Neuronal stem cell (in vitro differentiated cells): ENCODE results near the gene CD164.
"Not testable (repeated sequence)": the region's sequence is repeated elsewhere in the genome, so short reads cannot be mapped to it uniquely, and the experiment has no call there.

ENCODE experiments used
- DNase-seq: peaks from one replicate; pipeline ENCODE4 v3.0.0-alpha.2; 2013; ENCODE audit warnings: low spot score
- H2AFZ ChIP-seq: one replicate; pipeline ENCODE4 v1.6.1; 2013; ENCODE audit warnings: mild to moderate bottlenecking, low read length, inconsistent platforms
- H2AK5ac ChIP-seq: 2 replicates; pipeline ENCODE4 v1.6.1; 2013; ENCODE audit warnings: low read depth, mild to moderate bottlenecking, inconsistent platforms, low read length, moderate library complexity, mixed read lengths
- H2BK120ac ChIP-seq: 2 replicates; pipeline ENCODE4 v1.6.1; 2013; ENCODE audit warnings: low read depth, mild to moderate bottlenecking, inconsistent platforms, low read length, moderate library complexity, mixed read lengths
- H2BK12ac ChIP-seq: one replicate; pipeline ENCODE4 v1.6.1; 2013; ENCODE audit warnings: low read length, inconsistent platforms
- H2BK15ac ChIP-seq: 2 replicates; pipeline ENCODE4 v1.6.1; 2013; ENCODE audit warnings: mild to moderate bottlenecking, low read length, inconsistent platforms, mixed read lengths
- H2BK5ac ChIP-seq: one replicate; pipeline ENCODE4 v1.6.1; 2013; ENCODE audit warnings: inconsistent platforms, mild to moderate bottlenecking, low read length, moderate library complexity
- H3K14ac ChIP-seq: one replicate; pipeline ENCODE4 v1.6.1; 2013; ENCODE audit warnings: low read length, inconsistent platforms
- H3K18ac ChIP-seq: 2 replicates; pipeline ENCODE4 v1.6.1; 2013; ENCODE audit warnings: low read length, inconsistent platforms
- H3K23ac ChIP-seq: 2 replicates; pipeline ENCODE4 v1.6.1; 2013; ENCODE audit warnings: low read depth, mild to moderate bottlenecking, mixed read lengths, low read length, inconsistent platforms; ENCODE audit not compliant: poor library complexity
- H3K27ac ChIP-seq: replicated peaks from 3 replicates; pipeline ENCODE4 v1.5.1; 2013; ENCODE audit warnings: low read length, inconsistent platforms
- H3K27me3 ChIP-seq, 3 experiments: 2 replicates each; pipeline ENCODE4 v1.6.1; 2013; ENCODE audit warnings: low read length in 3 of 3, mild to moderate bottlenecking in 2 of 3, inconsistent platforms in 1 of 3, low read depth in 1 of 3, mixed read lengths in 1 of 3, moderate library complexity in 1 of 3; ENCODE audit not compliant: control insufficient read depth in 3 of 3, insufficient read depth in 3 of 3
- H3K36me3 ChIP-seq, 2 donors: replicated peaks in 1 of 2; 2 replicates each; pipeline ENCODE4 v1.6.1; 2013; ENCODE audit warnings: low read length in 2 of 2; ENCODE audit not compliant: control insufficient read depth in 2 of 2, insufficient read depth in 2 of 2
- H3K4ac ChIP-seq: 2 replicates; pipeline ENCODE4 v1.6.1; 2013; ENCODE audit warnings: inconsistent platforms, mild to moderate bottlenecking, low read length, moderate library complexity
- H3K4me1 ChIP-seq, 2 donors: 1 replicate in 1 of 2; 2 replicates in 1 of 2; pipeline ENCODE4 v1.6.1; 2013; ENCODE audit warnings: low read length in 2 of 2, low read depth in 1 of 2; ENCODE audit not compliant: control insufficient read depth in 2 of 2, insufficient read depth in 1 of 2
- H3K4me2 ChIP-seq: one replicate; pipeline ENCODE4 v1.6.1; 2013; ENCODE audit warnings: mild to moderate bottlenecking, low read length, inconsistent platforms; ENCODE audit not compliant: insufficient read depth, poor library complexity, severe bottlenecking
- H3K4me3 ChIP-seq, 2 donors: 2 replicates each; pipeline ENCODE4 v1.5.1; 2013; ENCODE audit warnings: low read length in 2 of 2, mild to moderate bottlenecking in 2 of 2, inconsistent platforms in 1 of 2, moderate library complexity in 1 of 2
- H3K79me1 ChIP-seq: one replicate; pipeline ENCODE4 v1.6.1; 2013; ENCODE audit warnings: low read depth, mild to moderate bottlenecking, inconsistent platforms, low read length, moderate library complexity
- H3K9ac ChIP-seq: one replicate; pipeline ENCODE4 v1.6.1; 2013; ENCODE audit warnings: mild to moderate bottlenecking, low read depth, low read length, inconsistent platforms; ENCODE audit not compliant: poor library complexity
- H3K9me3 ChIP-seq, 2 donors: replicated peaks in 1 of 2; 2 replicates each; pipeline versions ENCODE3 to v1.6.1; 2013; ENCODE audit warnings: low read length in 2 of 2, mild to moderate bottlenecking in 2 of 2, inconsistent platforms in 1 of 2, low read depth in 1 of 2, mixed read lengths in 1 of 2, moderate library complexity in 1 of 2; ENCODE audit not compliant: control insufficient read depth in 2 of 2, insufficient read depth in 1 of 2
- H4K8ac ChIP-seq: one replicate; pipeline ENCODE4 v1.6.1; 2013; ENCODE audit warnings: low read depth, mild to moderate bottlenecking, inconsistent platforms, low read length, moderate library complexity
- H4K91ac ChIP-seq: one replicate; pipeline ENCODE4 v1.6.1; 2013; ENCODE audit warnings: low read length, low read depth, mild to moderate bottlenecking, inconsistent platforms; ENCODE audit not compliant: poor library complexity
- WGBS, 2 donors: extraction: QIAGEN DNeasy Blood & Tissue Kit; methylation state at CpG; one replicate each; pipeline ENCODE4 v1.1.7; 2013; ENCODE audit warnings: missing lambda C conversion rate in 2 of 2, mixed read lengths in 1 of 2; ENCODE audit not compliant: insufficient read length in 2 of 2, insufficient replicate concordance in 1 of 2; ENCODE audit errors: extremely low coverage in 2 of 2; 5-methylcytosine and 5-hydroxymethylcytosine counted together

The CD164 gene

GRCh38 chr6:109370792-109371191 is 11.5 kb downstream of the CD164 start:
- H3K27me3 ChIP-seq, result no peaks in the 10 kb centered on the region
- WGBS, 2 donors, result no CpG with 5 or more reads among the region's 3 CpGs
- no peak overlapping the region for H3K23ac ChIP-seq
- no peak overlapping the region for H3K18ac ChIP-seq
- DNase-seq, result no peak
- H3K9me3 ChIP-seq, result no peaks in the 10 kb centered on the region
- no peak overlapping the region for H2AK5ac ChIP-seq
- peaks cover 14 to 100% of the 10 kb centered on the region in 2 donors for H3K36me3 ChIP-seq
- H2AFZ ChIP-seq, result no peak overlapping the region
- no peaks in the 10 kb centered on the region for H3K4me1 ChIP-seq
- H3K4ac ChIP-seq, result no peak overlapping the region
- H4K8ac ChIP-seq, result no peak overlapping the region
- H3K27ac ChIP-seq, result no peak overlapping the region
- H2BK120ac ChIP-seq, result no peak overlapping the region
- no peak overlapping the region for H4K91ac ChIP-seq
- no peak overlapping the region for H3K4me3 ChIP-seq
- no peak overlapping the region for H3K4me2 ChIP-seq
- no peaks in the 10 kb centered on the region for H3K79me1 ChIP-seq
- H2BK12ac ChIP-seq, result no peak overlapping the region
- no peak overlapping the region for H3K14ac ChIP-seq
- no peak overlapping the region for H2BK15ac ChIP-seq
- H3K9ac ChIP-seq, result no peak overlapping the region
- H2BK5ac ChIP-seq, result no peak overlapping the region

- Histone ChIP-seq H2BK5ac (no peak overlapping the region), H3K36me3 (peaks cover 14 to 100% of the 10 kb centered on the region in 2 donors)
- DNase-seq, result no peak
These were observed 11.9 kb downstream of the CD164 start for GRCh38 chr6:109370336-109370735.

GRCh38 chr6:109369728-109370127 is 12.5 kb downstream of the CD164 start:
- no peak overlapping the region for H2AFZ ChIP-seq
- H2BK15ac ChIP-seq, result no peak overlapping the region
- H2BK5ac ChIP-seq, result no peak overlapping the region
- H3K23ac ChIP-seq, result no peak overlapping the region
- no peak overlapping the region for H2BK120ac ChIP-seq
- H3K27ac ChIP-seq, result no peak overlapping the region
- H3K4me2 ChIP-seq, result no peak overlapping the region
- H3K36me3 ChIP-seq, result peaks cover 11 to 100% of the 10 kb centered on the region in 2 donors
- H3K4ac ChIP-seq, result no peak overlapping the region
- no peak overlapping the region for H3K4me3 ChIP-seq
- H2BK12ac ChIP-seq, result no peak overlapping the region
- H3K9me3 ChIP-seq, result peaks cover 0 to 5% of the 10 kb centered on the region in 2 donors
- no peak overlapping the region for H4K91ac ChIP-seq
- no CpG with 5 or more reads among the region's 4 CpGs for WGBS, 2 donors
- H3K14ac ChIP-seq, result no peak overlapping the region
- no peak overlapping the region for H4K8ac ChIP-seq
- no peaks in the 10 kb centered on the region for H3K79me1 ChIP-seq
- H3K27me3 ChIP-seq, result no peaks in the 10 kb centered on the region
- H2AK5ac ChIP-seq, result no peak overlapping the region
- no peak overlapping the region for H3K9ac ChIP-seq
- H3K4me1 ChIP-seq, result no peaks in the 10 kb centered on the region
- no peak overlapping the region for H3K18ac ChIP-seq
- DNase-seq, result no peak

More at GRCh38 chr6:109370336-109370735, 11.9 kb downstream of the CD164 start:
- no peak overlapping the region for H3K18ac ChIP-seq
- no CpG with 5 or more reads among the region's 1 CpG for WGBS, 2 donors
- no peak overlapping the region for H4K91ac ChIP-seq
- no peak overlapping the region for H4K8ac ChIP-seq
- no peak overlapping the region for H3K14ac ChIP-seq
- no peaks in the 10 kb centered on the region for H3K27me3 ChIP-seq
- H3K79me1 ChIP-seq, result no peaks in the 10 kb centered on the region
- H2BK12ac ChIP-seq, result no peak overlapping the region
- no peak overlapping the region for H3K4me3 ChIP-seq
- H3K23ac ChIP-seq, result no peak overlapping the region
- H3K27ac ChIP-seq, result no peak overlapping the region
- no peak overlapping the region for H2BK120ac ChIP-seq
- no peak overlapping the region for H3K4me2 ChIP-seq
- no peak overlapping the region for H3K4ac ChIP-seq
- H2AFZ ChIP-seq, result no peak overlapping the region
- H2BK15ac ChIP-seq, result no peak overlapping the region
- H3K4me1 ChIP-seq, result no peaks in the 10 kb centered on the region
- H3K9ac ChIP-seq, result no peak overlapping the region
- no peak overlapping the region for H2AK5ac ChIP-seq
- no peaks in the 10 kb centered on the region for H3K9me3 ChIP-seq

GRCh38 chr6:109364382-109365078 is 17.7 kb downstream of the CD164 start:
- not testable (repeated sequence) for H3K4me3 ChIP-seq, H2BK120ac ChIP-seq

More at GRCh38 chr6:109364382-109365078, 17.7 kb downstream of the CD164 start:
- not testable (repeated sequence) for H4K8ac ChIP-seq, H3K4me2 ChIP-seq, H3K27ac ChIP-seq, H2AFZ ChIP-seq, H2BK15ac ChIP-seq, H4K91ac ChIP-seq, H3K23ac ChIP-seq, H2BK5ac ChIP-seq, H2AK5ac ChIP-seq, H3K18ac ChIP-seq, H3K79me1 ChIP-seq, H2BK12ac ChIP-seq, H3K4ac ChIP-seq, H3K4me1 ChIP-seq, DNase-seq, H3K9me3 ChIP-seq, H3K14ac ChIP-seq, H3K27me3 ChIP-seq, H3K9ac ChIP-seq
- H3K36me3 ChIP-seq, result peaks cover 16 to 93% of the 10 kb centered on the region in 2 donors
- no CpG with 5 or more reads among the region's 5 CpGs for WGBS, 2 donors
